UCSD-AML1 (cell line): ENCODE results near the gene TPR.

Experiments used
- DNase-seq: peaks from one replicate; lab custom pipeline; 2025; ENCODE audit not compliant: unreplicated experiment; lab: John Stamatoyannopoulos, UW

TPR gene

GRCh38 chr1:186291271-186291670 is 83.8 kb downstream of the TPR start:
- DNase-seq, result no peak

GRCh38 chr1:186289943-186290545 is 85.0 kb downstream of the TPR start:
- no peak for DNase-seq

- no peak for DNase-seq
Measured at GRCh38 chr1:186286615-186287315, 88.3 kb downstream of the TPR start.

GRCh38 chr1:186283374-186283773 is 91.7 kb downstream of the TPR start:
- no peak for DNase-seq

GRCh38 chr1:186282466-186282865 is 92.6 kb downstream of the TPR start:
- no peak for DNase-seq

- DNase-seq, result no peak
Measured at GRCh38 chr1:186275822-186276221, 99.2 kb downstream of the TPR start.

GRCh38 chr1:186272486-186272885 is 102.6 kb downstream of the TPR start:
- no peak for DNase-seq

- no peak for DNase-seq
Measured at GRCh38 chr1:186271032-186271431, 104.0 kb downstream of the TPR start.
